ENCODE measurements around the gene RAPGEF5.

RAPGEF5 gene

DNA sequence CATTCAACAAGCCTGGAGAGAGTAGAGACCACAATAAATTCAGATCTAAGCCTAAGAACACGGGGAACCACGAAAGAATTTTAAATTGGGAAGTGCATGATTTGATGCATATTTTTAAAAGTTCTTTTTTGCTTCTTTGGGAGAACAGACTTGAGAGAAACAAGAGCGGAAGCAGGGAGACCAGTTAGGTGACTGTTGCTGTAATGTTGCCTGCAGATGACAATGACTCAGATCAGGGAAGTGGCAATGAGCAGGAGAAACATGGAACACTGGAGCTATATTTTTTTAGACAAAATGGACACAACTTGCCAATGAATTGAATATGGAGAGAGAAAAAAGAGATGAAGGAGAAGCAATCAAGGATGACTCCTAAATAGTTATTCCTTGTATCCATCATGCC lies 125.1 kb downstream of the RAPGEF5 start:
- H3K27me3 ChIP-seq (ENCODE audit: insufficient read depth, low read depth, severe bottlenecking): no peaks in the 10 kb centered on the region
- no peak overlapping the region for H3K27ac ChIP-seq
- no peak overlapping the region for H3K4me3 ChIP-seq (ENCODE audit: low read depth, low read length)
- H3K36me3 ChIP-seq: no peaks in the 10 kb centered on the region
- TF ChIP-seq, protein P1, sequence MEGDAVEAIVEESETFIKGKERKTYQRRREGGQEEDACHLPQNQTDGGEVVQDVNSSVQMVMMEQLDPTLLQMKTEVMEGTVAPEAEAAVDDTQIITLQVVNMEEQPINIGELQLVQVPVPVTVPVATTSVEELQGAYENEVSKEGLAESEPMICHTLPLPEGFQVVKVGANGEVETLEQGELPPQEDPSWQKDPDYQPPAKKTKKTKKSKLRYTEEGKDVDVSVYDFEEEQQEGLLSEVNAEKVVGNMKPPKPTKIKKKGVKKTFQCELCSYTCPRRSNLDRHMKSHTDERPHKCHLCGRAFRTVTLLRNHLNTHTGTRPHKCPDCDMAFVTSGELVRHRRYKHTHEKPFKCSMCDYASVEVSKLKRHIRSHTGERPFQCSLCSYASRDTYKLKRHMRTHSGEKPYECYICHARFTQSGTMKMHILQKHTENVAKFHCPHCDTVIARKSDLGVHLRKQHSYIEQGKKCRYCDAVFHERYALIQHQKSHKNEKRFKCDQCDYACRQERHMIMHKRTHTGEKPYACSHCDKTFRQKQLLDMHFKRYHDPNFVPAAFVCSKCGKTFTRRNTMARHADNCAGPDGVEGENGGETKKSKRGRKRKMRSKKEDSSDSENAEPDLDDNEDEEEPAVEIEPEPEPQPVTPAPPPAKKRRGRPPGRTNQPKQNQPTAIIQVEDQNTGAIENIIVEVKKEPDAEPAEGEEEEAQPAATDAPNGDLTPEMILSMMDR (IDR thresholded peaks at IDR 0.05; ENCODE audit: low read depth, low read length): no peak
- DNase-seq: no peak
- no peaks in the 10 kb centered on the region for H3K9me3 ChIP-seq (ENCODE audit: severe bottlenecking)

DNA sequence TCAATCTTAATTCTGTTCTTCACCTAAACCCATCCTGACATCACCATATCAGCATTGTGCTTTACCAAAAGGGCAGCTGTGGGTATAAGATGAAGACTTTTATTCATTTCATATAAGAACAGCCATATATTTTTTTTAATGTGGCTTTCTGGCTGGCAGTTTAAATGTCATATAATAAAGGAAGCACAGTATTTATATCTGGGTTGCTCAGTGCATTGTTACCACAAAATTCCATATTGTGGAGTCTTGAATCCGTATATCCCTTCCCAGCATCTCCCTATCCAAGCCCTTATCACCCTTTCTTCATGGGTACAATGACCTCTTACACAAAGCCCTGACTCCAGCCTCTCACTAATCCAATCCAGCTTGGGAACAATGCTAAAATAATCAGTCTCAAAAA lies 125.8 kb downstream of the RAPGEF5 start:
- TF ChIP-seq, protein P1 (IDR thresholded peaks at IDR 0.05; ENCODE audit: low read depth, low read length): no peak
- no peaks in the 10 kb centered on the region for H3K27me3 ChIP-seq (ENCODE audit: insufficient read depth, low read depth, severe bottlenecking)
- H3K9me3 ChIP-seq (ENCODE audit: severe bottlenecking): no peaks in the 10 kb centered on the region
- no peak overlapping the region for H3K27ac ChIP-seq
- no peaks in the 10 kb centered on the region for H3K36me3 ChIP-seq
- no peak overlapping the region for H3K4me3 ChIP-seq (ENCODE audit: low read depth, low read length)
- no peak for DNase-seq

DNA sequence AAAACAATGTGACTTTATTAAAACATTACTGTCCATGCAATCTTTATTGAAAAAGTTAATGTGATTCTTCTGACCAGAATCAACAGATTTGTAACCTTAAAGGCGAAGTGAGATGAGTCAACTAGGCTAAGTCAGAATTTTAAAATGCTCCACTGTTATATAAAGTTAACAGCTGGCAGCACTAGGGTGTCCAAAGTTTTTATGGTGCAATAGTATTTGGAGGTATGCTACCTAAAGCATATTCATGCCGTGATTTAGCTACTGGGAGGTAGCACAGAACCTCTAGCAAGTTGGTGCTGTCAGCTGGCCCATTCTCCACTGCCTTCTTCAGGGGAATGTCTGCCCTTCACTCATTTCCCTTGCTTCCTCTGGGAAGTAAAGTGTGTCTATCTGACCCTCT lies 126.7 kb downstream of the RAPGEF5 start:
- Histone ChIP-seq H3K9me3 (ENCODE audit: severe bottlenecking) (no peaks in the 10 kb centered on the region), H3K27ac (no peak overlapping the region), H3K27me3 (ENCODE audit: insufficient read depth, low read depth, severe bottlenecking) (no peaks in the 10 kb centered on the region), H3K4me3 (ENCODE audit: low read depth, low read length) (no peak overlapping the region), H3K36me3 (no peaks in the 10 kb centered on the region)
- TF ChIP-seq, protein P1 (IDR thresholded peaks at IDR 0.05; ENCODE audit: low read depth, low read length): no peak
- no peak for DNase-seq

DNA sequence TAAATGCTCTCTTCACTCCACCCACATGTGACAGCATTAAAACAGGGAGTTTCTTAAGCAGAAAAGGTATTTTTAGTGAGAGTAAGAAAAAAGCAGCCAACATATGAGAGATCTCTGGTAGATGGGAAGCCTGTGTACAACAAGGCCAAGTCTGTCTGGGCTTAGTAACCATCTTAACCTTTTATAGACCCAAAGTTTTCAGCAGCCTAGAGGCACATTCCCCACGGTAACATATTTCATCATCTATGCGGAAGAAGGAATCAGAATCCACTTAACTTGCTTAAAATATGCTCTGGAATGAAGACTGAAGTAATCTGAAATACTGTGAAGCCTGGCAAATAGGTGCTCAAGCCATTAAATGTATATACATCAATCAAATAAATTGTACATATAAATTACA lies 127.8 kb downstream of the RAPGEF5 start:
- no peaks in the 10 kb centered on the region for H3K27me3 ChIP-seq (ENCODE audit: insufficient read depth, low read depth, severe bottlenecking)
- H3K27ac ChIP-seq: no peak overlapping the region
- H3K4me3 ChIP-seq (ENCODE audit: low read depth, low read length): no peak overlapping the region
- H3K9me3 ChIP-seq (ENCODE audit: severe bottlenecking): no peaks in the 10 kb centered on the region
- TF ChIP-seq, protein P1 (IDR thresholded peaks at IDR 0.05; ENCODE audit: low read depth, low read length): no peak
- no peak for DNase-seq
- no peaks in the 10 kb centered on the region for H3K36me3 ChIP-seq

DNA sequence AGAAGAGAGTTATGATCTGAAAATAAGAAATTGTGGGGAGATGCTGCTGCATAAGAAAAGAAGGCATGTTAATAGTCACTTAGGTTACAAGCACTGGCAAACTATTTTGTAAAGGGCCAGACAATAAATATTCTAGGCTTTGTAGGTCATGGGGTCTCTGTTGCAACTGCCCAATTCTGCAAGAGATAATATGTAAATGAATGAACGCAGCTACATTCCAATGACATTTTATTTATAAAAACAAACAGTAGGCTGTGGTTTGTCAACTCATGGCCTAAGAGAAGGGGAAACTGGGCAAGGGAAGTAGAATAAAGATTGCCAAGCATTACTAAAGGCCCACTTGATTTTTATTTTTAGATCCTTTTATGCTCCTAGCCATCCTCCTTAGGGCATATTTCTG lies 133.1 kb downstream of the RAPGEF5 start:
- Histone ChIP-seq H3K4me3 (ENCODE audit: low read depth, low read length) (no peak overlapping the region), H3K27ac (no peak overlapping the region), H3K36me3 (peaks cover 3% of the 10 kb centered on the region; the same call in 1 of the 2 replicates), H3K27me3 (ENCODE audit: insufficient read depth, low read depth, severe bottlenecking) (no peaks in the 10 kb centered on the region), H3K9me3 (ENCODE audit: severe bottlenecking) (no peaks in the 10 kb centered on the region)
- no peak for DNase-seq
- TF ChIP-seq, protein P1 (IDR thresholded peaks at IDR 0.05; ENCODE audit: low read depth, low read length): no peak

DNA sequence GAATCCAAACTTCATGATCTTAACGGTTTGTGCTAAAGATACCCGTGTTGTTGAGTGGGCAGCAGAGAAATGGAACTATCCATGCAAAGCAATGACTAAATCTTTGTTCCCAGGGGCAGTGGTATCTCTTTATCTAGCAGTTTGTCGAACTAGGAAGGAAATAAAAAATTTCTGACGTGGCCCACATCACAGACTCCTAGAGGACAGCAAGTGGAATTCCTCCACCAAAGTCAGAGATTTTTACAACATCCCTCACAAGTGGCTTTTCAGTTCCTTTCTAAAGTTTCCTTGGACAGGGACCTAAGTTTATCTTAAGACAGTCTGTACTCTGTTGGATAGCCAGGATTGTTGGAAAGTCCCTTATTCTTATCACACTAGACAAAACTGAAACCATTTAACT lies 136.0 kb downstream of the RAPGEF5 start:
- no peak overlapping the region for H3K4me3 ChIP-seq (ENCODE audit: low read depth, low read length)
- TF ChIP-seq, protein P1 (IDR thresholded peaks at IDR 0.05; ENCODE audit: low read depth, low read length): no peak
- H3K27ac ChIP-seq: no peak overlapping the region
- no peak for DNase-seq
- peaks cover 3% of the 10 kb centered on the region; the same call in 1 of the 2 replicates for H3K36me3 ChIP-seq
- H3K9me3 ChIP-seq (ENCODE audit: severe bottlenecking): no peaks in the 10 kb centered on the region
- no peaks in the 10 kb centered on the region for H3K27me3 ChIP-seq (ENCODE audit: insufficient read depth, low read depth, severe bottlenecking)

Measured in WERI-Rb-1 (cell line).